ENCODE results near the gene ALKBH4.

DNA sequence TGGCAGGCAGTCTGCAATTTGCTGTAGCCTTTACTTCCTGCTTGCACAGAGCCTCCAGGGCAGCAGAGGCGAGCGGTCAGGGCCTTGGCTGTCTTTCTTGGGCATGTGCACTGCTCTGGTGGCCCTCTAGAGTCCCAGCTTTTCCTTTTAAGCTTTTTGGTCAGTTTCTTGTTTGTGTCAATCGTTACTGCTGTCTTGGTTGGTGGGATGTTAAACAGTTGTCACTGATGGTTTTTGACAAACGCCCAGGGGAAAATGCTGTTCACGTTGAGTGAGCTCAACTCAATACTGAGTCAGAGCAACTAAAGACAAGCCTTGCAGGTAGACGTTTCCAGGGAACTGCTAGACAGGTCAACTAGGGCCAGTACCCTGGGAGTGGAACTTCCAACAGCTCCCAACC lies 54.5 kb downstream of the ALKBH4 start:
- no peak for TF ChIP-seq CTCF (IDR thresholded peaks at IDR 0.05; ENCODE audit: poor library complexity, severe bottlenecking)
- no peak for TF ChIP-seq POLR2AphosphoS5 (IDR thresholded peaks at IDR 0.05)
- TF ChIP-seq, protein P1, sequence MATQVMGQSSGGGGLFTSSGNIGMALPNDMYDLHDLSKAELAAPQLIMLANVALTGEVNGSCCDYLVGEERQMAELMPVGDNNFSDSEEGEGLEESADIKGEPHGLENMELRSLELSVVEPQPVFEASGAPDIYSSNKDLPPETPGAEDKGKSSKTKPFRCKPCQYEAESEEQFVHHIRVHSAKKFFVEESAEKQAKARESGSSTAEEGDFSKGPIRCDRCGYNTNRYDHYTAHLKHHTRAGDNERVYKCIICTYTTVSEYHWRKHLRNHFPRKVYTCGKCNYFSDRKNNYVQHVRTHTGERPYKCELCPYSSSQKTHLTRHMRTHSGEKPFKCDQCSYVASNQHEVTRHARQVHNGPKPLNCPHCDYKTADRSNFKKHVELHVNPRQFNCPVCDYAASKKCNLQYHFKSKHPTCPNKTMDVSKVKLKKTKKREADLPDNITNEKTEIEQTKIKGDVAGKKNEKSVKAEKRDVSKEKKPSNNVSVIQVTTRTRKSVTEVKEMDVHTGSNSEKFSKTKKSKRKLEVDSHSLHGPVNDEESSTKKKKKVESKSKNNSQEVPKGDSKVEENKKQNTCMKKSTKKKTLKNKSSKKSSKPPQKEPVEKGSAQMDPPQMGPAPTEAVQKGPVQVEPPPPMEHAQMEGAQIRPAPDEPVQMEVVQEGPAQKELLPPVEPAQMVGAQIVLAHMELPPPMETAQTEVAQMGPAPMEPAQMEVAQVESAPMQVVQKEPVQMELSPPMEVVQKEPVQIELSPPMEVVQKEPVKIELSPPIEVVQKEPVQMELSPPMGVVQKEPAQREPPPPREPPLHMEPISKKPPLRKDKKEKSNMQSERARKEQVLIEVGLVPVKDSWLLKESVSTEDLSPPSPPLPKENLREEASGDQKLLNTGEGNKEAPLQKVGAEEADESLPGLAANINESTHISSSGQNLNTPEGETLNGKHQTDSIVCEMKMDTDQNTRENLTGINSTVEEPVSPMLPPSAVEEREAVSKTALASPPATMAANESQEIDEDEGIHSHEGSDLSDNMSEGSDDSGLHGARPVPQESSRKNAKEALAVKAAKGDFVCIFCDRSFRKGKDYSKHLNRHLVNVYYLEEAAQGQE (IDR thresholded peaks at IDR 0.05; ENCODE audit: borderline replicate concordance), result no peak
- no peak for TF ChIP-seq RAD21 (conservative IDR thresholded peaks at IDR 0.05)
- TF ChIP-seq EZH2 (IDR thresholded peaks at IDR 0.05; ENCODE audit: borderline replicate concordance, insufficient read depth, low read length, poor library complexity, severe bottlenecking), result no peak
- no peak for TF ChIP-seq TAF1 (IDR thresholded peaks at IDR 0.05; ENCODE audit: low read depth)
